HG03039 (cell line): Measurements from ENCODE around the gene METAP2.
"Not testable (repeated sequence)": the region's sequence is repeated elsewhere in the genome, so short reads cannot be mapped to it uniquely, and the experiment has no call there.

Source experiments
- ATAC-seq: cut with Tn5 transposase; IDR thresholded peaks from one replicate; pipeline ENCODE4 v1.9.1; 2021; ENCODE audit warnings: mild to moderate bottlenecking, moderate library complexity; ENCODE audit not compliant: unreplicated experiment

METAP2 gene

DNA sequence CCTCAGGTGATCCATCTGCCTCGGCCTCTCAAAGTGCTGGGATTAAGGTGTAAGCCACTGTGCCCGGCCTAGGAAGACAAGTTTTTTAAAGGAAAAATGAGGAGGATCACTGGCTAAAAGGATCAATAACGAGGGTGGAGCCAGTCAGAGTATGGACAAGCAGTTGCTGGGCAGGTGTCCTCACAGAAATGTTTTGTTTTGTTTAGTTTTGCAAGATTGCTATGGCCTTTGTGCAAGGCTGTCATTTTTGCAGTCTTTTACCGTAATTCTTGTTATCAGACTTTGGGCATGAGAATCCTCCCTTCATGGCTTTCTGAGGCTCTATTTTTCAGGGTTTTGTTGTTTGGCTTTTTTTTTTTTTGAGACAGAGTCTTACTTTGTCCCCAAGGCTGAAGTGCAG is 11.9 kb upstream of the METAP2 start:
- no peak for ATAC-seq

DNA sequence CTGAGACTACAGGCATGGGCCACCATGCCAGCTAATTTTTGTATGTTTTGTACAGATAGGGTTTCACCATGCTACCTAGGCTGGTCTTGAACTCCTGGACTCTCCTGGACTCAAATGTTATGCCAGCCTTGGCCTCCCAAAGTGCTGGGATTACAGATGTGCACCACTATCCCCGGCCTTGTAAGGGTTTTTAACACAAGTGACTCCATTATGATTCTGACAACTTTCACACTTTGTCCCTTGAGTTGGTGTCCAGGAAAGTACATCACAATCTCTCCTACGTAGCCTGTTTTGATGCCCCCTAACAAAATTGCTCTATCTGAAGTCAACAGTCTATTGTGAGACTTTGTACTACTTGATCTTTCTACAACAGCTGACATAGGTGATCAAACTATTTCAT is 11.4 kb upstream of the METAP2 start:
- ATAC-seq = no peak

DNA sequence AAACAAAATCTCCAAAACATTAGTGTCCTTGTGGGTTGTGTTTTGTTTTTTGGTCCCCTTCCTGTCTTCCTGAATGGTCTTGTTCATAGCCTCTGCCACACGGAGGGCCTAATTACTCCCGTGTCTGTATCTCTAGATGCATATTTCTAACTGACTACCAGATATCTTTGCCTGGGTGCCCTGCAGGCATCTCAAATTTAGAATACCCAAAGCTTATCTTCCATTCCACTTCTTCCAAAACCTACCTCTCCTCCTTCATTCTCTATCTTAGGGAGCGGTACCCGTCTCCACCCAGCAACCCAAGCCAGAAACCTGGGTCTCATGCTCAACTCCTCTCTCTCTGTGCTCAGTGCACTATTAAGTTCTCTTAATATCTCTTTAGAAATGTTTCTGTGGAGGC is 10.9 kb upstream of the METAP2 start:
- no peak for ATAC-seq

DNA sequence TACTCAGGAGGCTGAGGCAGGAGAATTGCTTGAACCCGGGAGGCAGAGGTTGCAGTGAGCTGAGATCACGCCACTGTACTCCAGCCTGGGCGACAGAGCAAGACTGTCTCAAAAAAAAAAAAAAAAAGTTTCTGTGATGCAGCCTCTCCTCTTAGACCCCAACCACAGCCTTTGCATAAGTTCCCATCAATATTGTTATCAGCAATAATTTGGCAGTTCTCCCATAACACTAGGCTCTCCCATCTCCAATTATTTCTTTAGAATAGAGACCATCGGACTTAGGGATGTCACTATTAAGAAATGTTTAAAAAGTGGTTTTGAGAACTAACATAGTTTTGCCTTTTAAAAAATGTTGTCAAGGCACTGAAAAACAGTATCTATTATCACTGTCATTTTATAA is 10.2 kb upstream of the METAP2 start:
- ATAC-seq = not testable (repeated sequence)

DNA sequence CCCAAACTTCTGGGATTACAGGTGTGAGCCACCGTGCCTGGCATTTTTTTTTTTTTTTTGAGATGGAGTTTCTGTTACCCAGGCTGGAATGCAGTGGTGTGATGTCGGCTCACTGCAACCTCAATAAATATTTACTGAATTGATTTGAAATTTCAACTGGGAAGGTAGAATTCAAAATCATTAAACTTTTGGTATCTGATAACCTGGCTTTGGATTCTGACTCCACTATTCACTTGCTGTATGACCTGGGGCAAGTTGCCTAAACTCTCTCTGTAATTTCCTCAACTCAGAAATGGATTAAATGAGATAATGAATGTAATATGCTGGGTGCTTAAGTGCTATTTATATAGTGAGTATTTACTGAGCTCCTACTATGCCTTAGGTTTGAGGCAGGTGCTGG is 8.7 kb upstream of the METAP2 start:
- no peak for ATAC-seq

DNA sequence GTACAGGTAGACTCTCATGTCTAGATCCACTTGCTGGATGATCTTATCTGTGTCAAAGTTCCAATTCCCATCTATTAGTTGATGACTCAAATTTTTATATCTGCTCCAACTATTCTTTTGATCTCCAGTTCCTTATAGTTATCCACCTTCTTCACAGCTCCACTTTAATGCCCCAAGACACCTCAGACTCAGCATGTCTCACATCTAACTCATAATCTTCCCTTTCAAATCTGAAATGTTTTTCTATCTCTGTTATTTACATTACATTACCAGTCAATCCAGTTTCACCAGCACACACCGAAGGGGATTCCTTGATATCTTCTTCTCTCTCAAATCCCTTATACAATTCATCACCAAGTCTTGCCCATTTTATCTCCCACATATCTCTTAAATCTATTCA is 3.7 kb upstream of the METAP2 start:
- no peak for ATAC-seq

DNA sequence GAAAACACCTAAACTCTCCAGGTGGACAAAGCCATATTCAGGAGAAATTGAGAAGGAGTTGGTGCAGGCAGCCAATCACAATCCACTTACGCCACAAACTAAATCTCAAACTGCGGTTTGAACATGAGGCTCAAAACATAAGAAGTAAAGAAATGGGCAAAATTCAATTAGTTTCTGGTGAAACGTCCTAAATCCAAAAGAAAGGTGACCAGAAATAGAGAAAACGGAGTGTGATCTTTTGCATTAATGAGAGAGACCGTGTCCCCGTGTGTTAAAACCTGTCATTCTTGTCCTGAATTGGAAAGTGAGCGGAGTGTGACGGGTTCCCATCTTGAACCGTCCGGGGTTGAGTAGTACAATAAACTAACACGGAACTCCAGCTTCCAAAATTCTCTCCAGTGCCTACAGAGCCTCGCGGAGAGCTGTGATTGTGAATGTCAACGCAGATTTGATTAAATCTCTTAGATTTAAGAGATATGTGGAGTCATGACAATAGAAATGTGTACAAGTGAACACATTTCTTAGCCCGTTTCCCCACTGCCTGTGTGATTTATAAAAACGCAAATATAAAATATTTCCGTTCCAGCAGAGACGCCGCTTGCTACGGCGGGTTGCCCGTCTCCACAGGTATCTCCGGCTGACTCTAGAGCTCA is 595 bp upstream of the METAP2 start:
- ATAC-seq = peak; percentile 32

DNA sequence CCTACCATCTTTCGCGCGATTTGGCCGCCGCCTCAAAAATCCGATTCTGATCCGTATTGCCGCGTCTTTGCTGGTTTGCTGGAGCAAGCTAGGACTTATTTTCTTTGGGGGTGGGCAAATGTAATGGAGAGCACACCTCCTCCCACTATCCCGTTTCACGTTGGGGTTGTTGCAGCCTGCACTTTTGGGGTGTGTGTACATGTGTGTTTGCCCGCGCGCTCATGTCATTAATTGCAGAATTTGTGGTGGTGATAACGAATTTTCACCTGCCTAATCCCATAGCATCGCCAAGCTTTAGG is 657 bp downstream of the METAP2 start:
- ATAC-seq = no peak

DNA sequence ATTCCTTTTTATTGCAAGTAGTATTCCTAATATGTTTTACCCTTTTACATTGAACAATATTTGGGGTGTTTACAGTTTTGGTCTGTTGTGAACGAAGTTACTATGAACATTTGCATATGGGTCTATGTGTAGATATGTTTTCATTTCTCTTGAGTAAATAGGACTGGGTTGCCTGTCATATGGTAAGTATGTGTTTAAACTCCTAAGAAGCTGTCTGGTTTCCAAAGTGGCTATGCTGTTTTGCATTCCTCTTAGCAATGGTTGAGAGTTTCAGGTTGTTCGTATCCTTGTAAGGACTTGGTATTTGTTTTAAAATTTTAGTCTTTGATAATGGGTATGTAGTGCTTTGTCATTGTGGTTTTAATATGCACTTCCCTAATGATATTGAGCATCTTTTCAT is 6.3 kb downstream of the METAP2 start:
- no peak for ATAC-seq

DNA sequence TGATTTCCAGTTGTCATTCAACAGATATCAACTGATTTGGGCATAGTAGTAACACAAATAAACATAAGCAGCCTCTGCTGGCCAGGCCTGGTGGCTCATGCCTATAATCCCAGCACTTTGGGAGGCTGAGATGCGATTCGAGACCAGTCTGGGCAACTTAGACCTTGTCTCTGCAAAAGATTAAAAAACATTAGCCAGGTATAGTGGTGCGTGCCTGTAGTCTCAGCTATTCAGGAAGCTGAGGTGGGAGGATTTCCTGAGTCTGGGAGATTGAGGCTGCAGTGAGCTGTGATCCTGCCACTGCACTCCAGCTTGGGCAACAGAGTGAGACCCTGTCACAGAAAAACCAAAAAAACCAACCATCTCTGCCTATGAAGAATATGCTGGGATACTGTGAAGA is 7.1 kb downstream of the METAP2 start:
- ATAC-seq = no peak

DNA sequence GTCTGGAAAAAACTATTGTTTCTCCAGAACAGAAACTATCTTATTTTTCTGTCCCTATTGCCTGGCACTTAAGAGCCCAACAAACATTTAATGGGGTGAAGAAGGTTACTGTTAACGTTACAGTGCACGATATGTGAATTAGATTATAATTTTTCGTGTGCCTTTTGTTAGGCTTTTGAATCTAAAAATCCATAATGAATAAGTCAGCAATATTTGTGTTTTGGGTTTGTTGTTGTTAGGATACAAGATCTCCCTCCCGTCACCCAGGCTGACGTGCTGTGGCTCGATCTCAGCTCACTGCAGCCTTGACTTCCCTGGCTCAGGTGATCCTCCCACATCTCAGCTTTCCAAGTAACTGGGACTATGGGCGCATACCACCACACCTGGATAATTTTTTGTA is 7.9 kb downstream of the METAP2 start:
- ATAC-seq = no peak

DNA sequence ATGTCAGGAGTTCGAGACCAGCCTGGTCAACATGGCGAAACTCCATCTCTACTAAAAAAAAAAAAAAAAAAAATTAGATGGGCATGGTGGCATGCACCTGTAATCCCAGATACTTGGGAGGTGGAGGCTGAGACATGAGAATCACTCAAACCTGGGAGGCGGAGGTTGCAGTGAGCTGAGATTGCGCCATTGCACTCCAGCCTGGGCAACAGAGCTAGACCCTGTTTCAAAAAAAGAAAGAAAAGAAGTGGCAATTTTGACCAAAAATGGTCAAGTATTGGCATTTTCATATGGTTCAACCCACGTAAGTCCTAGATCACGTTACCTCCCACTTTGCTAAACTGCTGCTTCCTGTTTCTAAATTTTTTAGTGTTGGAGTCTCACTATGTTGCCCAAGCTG is 8.6 kb downstream of the METAP2 start:
- ATAC-seq = not testable (repeated sequence)

DNA sequence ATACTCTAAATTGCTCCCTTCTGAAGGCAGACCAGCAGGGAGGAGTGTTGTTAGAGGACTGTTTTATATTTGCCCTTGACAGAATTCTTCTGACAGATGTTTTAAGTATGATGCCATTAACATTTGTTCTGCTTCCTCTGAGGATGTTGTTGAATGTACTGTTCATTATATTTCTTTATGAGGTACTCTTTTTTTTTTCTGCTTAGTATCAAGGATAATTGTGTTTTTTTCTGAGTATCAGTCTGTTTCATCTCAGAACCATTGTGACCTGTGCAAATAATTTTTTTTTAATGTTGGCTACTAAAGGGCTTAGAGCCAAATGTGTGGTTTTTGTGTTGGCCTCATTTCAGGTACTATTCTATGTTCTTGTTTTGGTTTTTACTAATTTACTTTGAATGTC is 10.6 kb downstream of the METAP2 start:
- ATAC-seq = no peak

DNA sequence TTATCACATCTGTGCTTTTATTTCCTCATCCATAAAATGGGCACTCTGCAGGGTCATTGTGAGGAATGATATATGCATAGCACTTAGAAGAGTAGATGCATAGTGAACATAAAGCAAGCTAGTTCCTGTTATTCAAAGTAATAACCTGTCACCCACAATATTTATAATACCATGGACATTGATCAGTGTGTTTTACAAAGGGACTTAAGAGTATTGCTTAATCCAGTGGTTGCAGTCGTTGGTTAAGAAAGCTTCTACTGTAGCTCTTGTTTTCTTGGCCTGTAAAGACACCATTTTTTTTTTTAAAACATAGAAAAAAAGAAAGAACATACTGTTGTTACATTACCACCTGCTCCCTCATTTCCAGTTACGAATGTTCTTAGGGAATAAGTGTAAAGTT is 13.1 kb downstream of the METAP2 start:
- ATAC-seq = no peak

DNA sequence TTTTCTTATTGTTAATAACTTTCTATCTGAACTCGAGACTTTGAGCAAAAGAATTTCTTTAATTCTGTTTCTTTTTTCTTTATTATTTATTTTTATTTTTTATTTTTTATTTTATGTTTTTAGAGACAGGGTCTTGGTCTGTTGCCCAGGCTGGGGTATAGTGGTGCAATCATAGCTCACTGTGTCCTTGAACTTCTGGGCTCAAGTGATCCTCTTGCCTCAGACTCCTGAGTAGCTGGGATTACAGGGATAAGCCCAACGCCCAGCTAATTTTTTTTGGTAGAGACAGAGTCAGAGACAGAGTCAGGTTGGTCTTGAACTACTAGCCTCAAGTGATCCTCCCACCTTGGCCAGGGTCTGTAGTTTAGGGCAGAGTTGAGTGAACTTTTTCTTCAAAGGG is 18.5 kb downstream of the METAP2 start:
- no peak for ATAC-seq

DNA sequence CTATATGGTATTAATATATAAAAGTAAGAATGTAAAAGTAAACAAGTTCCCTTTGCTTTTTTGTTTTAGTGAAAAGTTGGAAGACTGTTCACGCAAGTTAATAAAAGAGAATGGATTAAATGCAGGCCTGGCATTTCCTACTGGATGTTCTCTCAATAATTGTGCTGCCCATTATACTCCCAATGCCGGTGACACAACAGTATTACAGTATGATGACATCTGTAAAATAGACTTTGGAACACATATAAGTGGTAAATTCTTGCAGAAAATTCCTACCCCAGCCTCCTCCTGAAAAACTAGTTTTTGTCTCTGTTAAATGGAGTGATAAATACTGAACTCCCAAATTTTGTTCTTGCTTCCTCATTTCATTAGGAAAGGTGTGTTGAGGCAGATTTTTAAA is 20.9 kb downstream of the METAP2 start:
- no peak for ATAC-seq

DNA sequence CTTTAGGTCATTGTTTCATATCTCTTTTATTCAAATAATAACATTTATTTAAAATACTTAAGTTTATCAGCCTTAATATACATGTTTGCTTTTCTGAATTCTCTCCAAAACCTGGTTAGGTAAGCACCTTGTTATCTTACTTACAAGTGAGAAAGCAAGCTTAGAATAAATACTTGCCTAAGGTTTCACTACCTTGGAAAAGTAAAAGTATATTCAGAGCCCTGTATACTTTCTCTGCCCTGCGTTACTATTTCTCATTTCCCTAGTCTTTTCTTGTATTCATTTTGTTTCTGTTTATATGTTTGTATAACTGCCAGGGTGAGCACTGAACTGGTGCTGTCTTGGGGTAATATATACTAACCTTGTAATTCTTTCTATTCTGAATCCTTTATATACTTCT is 21.5 kb downstream of the METAP2 start:
- no peak for ATAC-seq

DNA sequence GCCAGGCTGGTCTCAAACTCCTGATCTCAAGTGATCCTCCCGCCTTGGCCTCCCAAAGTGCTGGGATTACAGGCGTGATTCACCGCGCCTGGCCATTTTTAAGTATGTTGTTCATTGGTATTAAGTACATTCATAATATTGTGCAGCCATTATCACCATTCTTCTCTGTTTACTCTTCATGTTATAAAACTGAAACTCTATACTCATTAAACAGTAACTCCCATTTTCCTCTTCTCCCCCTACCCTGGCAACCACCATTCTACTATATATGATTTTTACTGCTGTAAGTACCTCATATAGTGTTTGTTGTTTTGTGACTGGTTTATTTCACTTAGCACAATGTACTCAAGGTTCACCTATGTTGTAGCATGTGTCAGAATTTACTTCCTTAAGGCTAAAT is 23.1 kb downstream of the METAP2 start:
- no peak for ATAC-seq

DNA sequence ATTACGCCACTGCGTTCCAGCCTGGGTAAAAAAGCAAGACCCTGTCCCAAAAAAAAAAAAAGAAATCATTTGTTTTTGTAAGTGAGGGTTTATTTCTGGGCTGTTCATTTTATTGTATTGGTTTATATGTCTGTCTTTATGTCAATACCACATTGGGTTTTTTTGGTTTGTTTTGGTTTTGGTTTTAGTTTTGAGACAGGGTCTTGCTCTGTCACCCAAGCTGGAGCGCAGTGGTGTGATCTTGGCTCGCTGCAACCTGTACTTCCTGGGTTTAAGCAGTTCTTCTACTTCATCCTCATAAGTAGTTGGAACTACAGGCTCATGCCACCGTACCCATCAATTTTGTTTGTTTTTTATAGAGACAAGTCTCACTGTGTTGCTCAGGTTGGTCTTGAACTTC is 25.0 kb downstream of the METAP2 start:
- ATAC-seq = no peak

DNA sequence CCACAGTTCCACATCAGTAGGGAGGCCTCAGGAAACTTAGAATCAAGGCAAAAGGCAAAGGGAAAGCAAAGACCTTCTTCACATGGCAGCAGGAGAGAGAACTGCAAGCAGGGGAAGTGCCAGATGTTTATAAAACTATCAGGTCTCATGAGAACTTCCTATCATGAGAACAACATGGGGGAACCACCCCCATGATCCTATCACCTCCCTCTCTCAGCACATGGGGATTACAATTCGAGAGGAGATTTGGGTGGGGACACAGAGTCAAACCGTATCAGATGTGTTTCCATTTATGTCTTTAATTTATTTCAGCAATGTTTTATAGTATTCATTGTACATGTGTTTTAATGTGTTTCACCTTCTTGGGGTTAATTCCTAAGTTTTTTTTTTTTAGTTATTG is 25.8 kb downstream of the METAP2 start:
- ATAC-seq = no peak

DNA sequence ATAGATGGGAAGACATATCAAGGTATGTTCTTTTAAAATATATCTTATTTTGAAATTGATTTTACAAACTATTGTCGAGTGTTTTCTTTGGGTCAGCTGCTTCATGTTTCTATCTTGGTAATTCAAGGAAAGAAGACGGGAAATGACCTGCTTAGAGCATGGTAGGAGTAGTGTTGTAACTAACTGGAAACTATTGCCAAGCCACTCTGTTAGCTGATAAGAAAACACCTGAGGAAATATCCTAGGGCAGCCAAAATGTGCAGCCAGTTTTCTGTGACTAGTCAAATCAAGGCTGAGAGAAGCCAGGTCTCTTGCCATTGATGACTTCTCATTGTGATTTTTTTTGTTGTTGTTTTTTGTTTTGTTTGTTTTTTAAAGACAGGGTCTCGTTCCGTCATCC is 30.2 kb downstream of the METAP2 start:
- no peak for ATAC-seq

DNA sequence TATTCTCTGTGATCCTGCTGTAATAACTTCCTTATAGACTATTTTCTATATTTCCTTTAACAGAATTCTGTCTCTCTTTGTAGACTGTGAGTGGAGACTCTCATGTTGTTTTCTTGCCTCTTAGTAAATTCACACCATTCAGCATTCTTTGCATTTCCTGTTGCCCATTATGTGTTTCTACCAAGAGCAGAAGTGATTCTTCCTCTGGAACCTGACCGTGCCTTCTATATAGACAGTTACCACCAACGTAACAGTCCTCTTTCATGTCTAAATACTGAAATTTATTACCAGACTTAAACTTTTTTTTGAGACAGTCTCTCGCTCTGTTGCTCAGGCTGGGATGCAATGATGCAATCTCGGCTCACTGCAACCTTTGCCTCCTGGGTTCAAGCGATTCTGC is 31.1 kb downstream of the METAP2 start:
- ATAC-seq = no peak

DNA sequence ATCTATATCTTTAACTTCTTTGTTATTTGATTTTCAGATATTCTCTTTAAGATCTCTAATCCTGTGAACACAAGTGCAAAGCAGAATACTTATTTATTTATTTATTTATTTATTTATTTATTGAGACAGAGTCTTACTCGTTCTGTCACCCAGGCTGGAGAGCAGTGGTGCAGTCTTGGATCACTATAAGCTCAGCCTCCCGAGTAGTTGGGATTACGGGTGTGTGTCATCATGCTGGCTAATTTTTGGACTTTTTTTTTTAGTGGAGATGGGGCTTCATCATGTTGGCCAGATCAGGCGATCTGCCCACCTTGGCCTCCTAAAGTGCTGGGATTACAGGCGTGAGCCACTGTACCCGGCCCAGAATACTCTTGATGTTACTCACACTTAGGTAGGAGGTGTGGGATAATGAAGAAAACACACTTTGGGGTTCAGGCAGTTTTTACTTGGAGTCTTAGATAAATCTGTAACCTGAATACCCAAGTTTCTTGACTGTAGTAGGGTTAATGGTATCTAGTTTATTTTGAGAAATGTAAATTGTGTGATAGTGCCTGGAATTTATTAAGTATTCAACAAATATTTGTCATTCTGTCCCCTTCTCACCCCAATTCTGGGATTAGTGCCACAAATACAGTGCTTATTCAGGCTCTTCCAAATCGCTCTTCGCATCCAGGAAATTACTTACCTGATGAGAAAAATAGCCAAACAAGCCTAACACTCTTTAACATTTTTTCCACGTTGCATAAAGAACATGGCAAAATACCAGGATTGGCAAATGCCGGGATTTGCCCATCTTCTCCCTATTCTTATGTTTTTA is 33.0 kb downstream of the METAP2 start:
- no peak for ATAC-seq
